HepG2 (cell line): ENCODE measurements around the gene SRRT.

Experiments
- CTCF ChIP-seq: sonication (generic); formaldehyde crosslinking; IDR thresholded peaks from 2 replicates; pipeline ENCODE4 v1.5.0; 2020; ENCODE audit warnings: mild to moderate bottlenecking, missing genetic modification reagents, moderate library complexity
- EP300 ChIP-seq, 3 experiments: sonication (generic) in 1 of 3; formaldehyde crosslinking in 1 of 3; IDR thresholded peaks; 2 replicates each; pipeline versions ENCODE4 v1.5.1 to v1.6.1; 2011 to 2020; ENCODE audit warnings: low read depth in 2 of 3, low read length in 2 of 3, borderline replicate concordance in 1 of 3, improper control_type of control experiment in 1 of 3, mild to moderate bottlenecking in 1 of 3, missing genetic modification reagents in 1 of 3, moderate library complexity in 1 of 3
- EZH2 ChIP-seq: conservative IDR thresholded peaks from 2 replicates; pipeline ENCODE4 v1.6.1; 2012; ENCODE audit warnings: mild to moderate bottlenecking, low read depth, low read length, moderate library complexity
- GABPA ChIP-seq, 2 experiments: IDR thresholded peaks; 2 replicates each; pipeline ENCODE4 v1.6.1; 2011 to 2016; ENCODE audit warnings: low read depth in 2 of 2, low read length in 1 of 2, missing biosample characterization in 1 of 2, missing genetic modification characterization in 1 of 2
- GABPB1 ChIP-seq: IDR thresholded peaks from 2 replicates; pipeline ENCODE4 v1.6.1; 2016; ENCODE audit warnings: mild to moderate bottlenecking, missing genetic modification reagents, moderate library complexity, missing compliant biosample characterization
- HNRNPK ChIP-seq: fragments of 200-400 bp; formaldehyde crosslinking; IDR thresholded peaks from 2 replicates; pipeline ENCODE4 v1.6.1; 2018; ENCODE audit warnings: low read length, low read depth, moderate library complexity, mild to moderate bottlenecking; ENCODE audit not compliant: poor library complexity, severe bottlenecking
- POLR2A ChIP-seq, 2 experiments: IDR thresholded peaks; 2 replicates each; pipeline ENCODE4 v1.6.1; 2011; ENCODE audit warnings: low read depth in 2 of 2, low read length in 2 of 2, mild to moderate bottlenecking in 1 of 2, moderate library complexity in 1 of 2; ENCODE audit not compliant: insufficient read depth in 1 of 2
- PRPF4 ChIP-seq: fragments of 200-400 bp; formaldehyde crosslinking; IDR thresholded peaks from 2 replicates; pipeline ENCODE4 v1.6.1; 2016; ENCODE audit warnings: low read length, low read depth; ENCODE audit not compliant: poor library complexity, severe bottlenecking
- ZBTB21 ChIP-seq: sonication (generic); formaldehyde crosslinking; IDR thresholded peaks from 2 replicates; pipeline ENCODE4 v1.4.0; 2020; ENCODE audit warnings: missing genetic modification reagents
- ZNF496 ChIP-seq: sonication (generic); formaldehyde crosslinking; IDR thresholded peaks from 2 replicates; pipeline ENCODE4 v1.8.1; 2023; ENCODE audit warnings: mild to moderate bottlenecking, moderate library complexity, missing genetic modification reagents; ENCODE audit not compliant: insufficient replicate concordance
- ZNF512 ChIP-seq: sonication (generic); formaldehyde crosslinking; IDR thresholded peaks from 2 replicates; pipeline ENCODE4 v1.4.0; 2020; ENCODE audit warnings: mild to moderate bottlenecking, missing genetic modification reagents
- ZNF772 ChIP-seq: sonication (generic); formaldehyde crosslinking; IDR thresholded peaks from 2 replicates; pipeline ENCODE4 v1.5.0; 2020; ENCODE audit warnings: mild to moderate bottlenecking, missing genetic modification reagents
- TF ChIP-seq, protein P1 (sequence below): sonication (generic); formaldehyde crosslinking; IDR thresholded peaks from 2 replicates; pipeline ENCODE4 v1.8.1; 2022; ENCODE audit warnings: mild to moderate bottlenecking, missing genetic modification reagents

DNA sequence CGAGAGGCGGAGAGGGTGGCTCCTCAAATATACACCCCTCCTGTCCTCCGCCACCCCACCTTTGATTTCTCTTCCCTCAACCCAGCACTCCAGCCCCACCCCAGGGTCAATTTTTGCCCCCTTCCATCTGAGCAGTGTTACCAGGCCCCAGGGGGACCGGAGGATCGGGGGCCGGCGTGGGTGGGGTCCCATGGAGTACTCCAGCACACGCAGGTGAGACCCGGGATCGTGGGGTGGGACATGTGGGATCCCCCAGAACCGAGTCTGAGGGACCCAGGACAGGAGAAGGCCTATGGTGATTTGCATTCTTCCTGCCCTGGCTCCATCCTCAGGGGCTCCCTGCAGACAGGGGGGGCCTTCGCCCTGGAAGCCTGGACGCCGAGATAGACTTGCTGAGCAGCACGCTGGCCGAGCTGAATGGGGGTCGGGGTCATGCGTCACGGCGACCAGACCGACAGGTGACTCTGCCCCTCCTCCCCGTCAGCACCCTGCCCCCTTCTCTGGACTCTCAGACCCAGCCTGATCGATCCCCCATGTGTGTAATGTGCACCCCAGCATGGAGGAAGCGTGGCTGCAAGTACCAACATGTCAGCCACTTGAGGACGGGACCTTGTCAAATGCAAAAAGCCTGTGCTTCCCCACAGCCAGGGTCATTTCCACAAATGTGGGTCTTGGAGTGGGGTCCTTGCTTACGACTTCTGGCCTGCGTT, 7.0 kb upstream of the SRRT start:
- TF ChIP-seq CTCF (CRISPR knock-in tag) (no peak), EZH2 (no peak), ZNF512 (no peak), POLR2A (IDR thresholded peaks at IDR 0.05; ENCODE audit: insufficient read depth in 1 of 2, low read depth in 2 of 2, low read length in 2 of 2) (no peak), ZNF496 (no peak), HNRNPK (no peak), GABPA (IDR thresholded peaks at IDR 0.05; ENCODE audit: low read depth, low read length) (no peak), GABPA (CRISPR knock-in tag; IDR thresholded peaks at IDR 0.05; ENCODE audit: low read depth) (no peak), EP300 (IDR thresholded peaks at IDR 0.05; ENCODE audit: low read depth in 2 of 2, low read length in 2 of 2) (no peak), EP300 (CRISPR knock-in tag; IDR thresholded peaks at IDR 0.05; ENCODE audit: borderline replicate concordance) (no peak), ZBTB21 (CRISPR knock-in tag) (no peak), PRPF4 (no peak), GABPB1 (CRISPR knock-in tag) (no peak), ZNF772 (no peak)
- TF ChIP-seq, protein P1, sequence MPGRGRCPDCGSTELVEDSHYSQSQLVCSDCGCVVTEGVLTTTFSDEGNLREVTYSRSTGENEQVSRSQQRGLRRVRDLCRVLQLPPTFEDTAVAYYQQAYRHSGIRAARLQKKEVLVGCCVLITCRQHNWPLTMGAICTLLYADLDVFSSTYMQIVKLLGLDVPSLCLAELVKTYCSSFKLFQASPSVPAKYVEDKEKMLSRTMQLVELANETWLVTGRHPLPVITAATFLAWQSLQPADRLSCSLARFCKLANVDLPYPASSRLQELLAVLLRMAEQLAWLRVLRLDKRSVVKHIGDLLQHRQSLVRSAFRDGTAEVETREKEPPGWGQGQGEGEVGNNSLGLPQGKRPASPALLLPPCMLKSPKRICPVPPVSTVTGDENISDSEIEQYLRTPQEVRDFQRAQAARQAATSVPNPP, result no peak
